GM18502 (cell line): ENCODE results near the gene TPCN2.

Experiments
- ATAC-seq: cut with Tn5 transposase; IDR thresholded peaks from one replicate; pipeline ENCODE4 v1.9.1; 2021; ENCODE audit warnings: mild to moderate bottlenecking; ENCODE audit not compliant: unreplicated experiment, poor library complexity

Gene TPCN2

GRCh38 chr11:69055598-69056516, 7.1 kb downstream of the TPCN2 start:
- peak; percentile 81 for ATAC-seq

- ATAC-seq = no peak
Measured at GRCh38 chr11:69057236-69057635, 8.5 kb downstream of the TPCN2 start.

GRCh38 chr11:69057801-69058200, 9.1 kb downstream of the TPCN2 start:
- no peak for ATAC-seq

GRCh38 chr11:69058511-69059270, 10.0 kb downstream of the TPCN2 start:
- no peak for ATAC-seq

- ATAC-seq = no peak
Measured at GRCh38 chr11:69059429-69059828, 10.7 kb downstream of the TPCN2 start.

GRCh38 chr11:69059985-69060384, 11.3 kb downstream of the TPCN2 start:
- ATAC-seq = no peak

- no peak for ATAC-seq
Measured at GRCh38 chr11:69060806-69061712, 12.3 kb downstream of the TPCN2 start.

- ATAC-seq = no peak
Measured at GRCh38 chr11:69061713-69062053, 13.0 kb downstream of the TPCN2 start.

- ATAC-seq = no peak
Measured at GRCh38 chr11:69062169-69062855, 13.6 kb downstream of the TPCN2 start.

GRCh38 chr11:69062873-69063651, 14.3 kb downstream of the TPCN2 start:
- no peak for ATAC-seq

GRCh38 chr11:69063652-69064260, 15.0 kb downstream of the TPCN2 start:
- ATAC-seq = no peak

- no peak for ATAC-seq
Measured at GRCh38 chr11:69064394-69064957, 15.7 kb downstream of the TPCN2 start.

- no peak for ATAC-seq
Measured at GRCh38 chr11:69065147-69065710, 16.5 kb downstream of the TPCN2 start.

GRCh38 chr11:69066122-69067112, 17.7 kb downstream of the TPCN2 start:
- ATAC-seq = no peak

- no peak for ATAC-seq
Measured at GRCh38 chr11:69067200-69067599, 18.5 kb downstream of the TPCN2 start.

- ATAC-seq = no peak
Measured at GRCh38 chr11:69071086-69071800, 22.5 kb downstream of the TPCN2 start.
